Measurements from ENCODE around the gene SCUBE2.

- TF ChIP-seq, protein P1, sequence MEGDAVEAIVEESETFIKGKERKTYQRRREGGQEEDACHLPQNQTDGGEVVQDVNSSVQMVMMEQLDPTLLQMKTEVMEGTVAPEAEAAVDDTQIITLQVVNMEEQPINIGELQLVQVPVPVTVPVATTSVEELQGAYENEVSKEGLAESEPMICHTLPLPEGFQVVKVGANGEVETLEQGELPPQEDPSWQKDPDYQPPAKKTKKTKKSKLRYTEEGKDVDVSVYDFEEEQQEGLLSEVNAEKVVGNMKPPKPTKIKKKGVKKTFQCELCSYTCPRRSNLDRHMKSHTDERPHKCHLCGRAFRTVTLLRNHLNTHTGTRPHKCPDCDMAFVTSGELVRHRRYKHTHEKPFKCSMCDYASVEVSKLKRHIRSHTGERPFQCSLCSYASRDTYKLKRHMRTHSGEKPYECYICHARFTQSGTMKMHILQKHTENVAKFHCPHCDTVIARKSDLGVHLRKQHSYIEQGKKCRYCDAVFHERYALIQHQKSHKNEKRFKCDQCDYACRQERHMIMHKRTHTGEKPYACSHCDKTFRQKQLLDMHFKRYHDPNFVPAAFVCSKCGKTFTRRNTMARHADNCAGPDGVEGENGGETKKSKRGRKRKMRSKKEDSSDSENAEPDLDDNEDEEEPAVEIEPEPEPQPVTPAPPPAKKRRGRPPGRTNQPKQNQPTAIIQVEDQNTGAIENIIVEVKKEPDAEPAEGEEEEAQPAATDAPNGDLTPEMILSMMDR (IDR thresholded peaks at IDR 0.05), result no peak
- TF ChIP-seq POLR2AphosphoS5 (IDR thresholded peaks at IDR 0.05) (no peak), POLR2A (IDR thresholded peaks at IDR 0.05) (no peak), EP300 (IDR thresholded peaks at IDR 0.05) (no peak)
Measured at GRCh38 chr11:9066433-9066925, 24.9 kb downstream of the SCUBE2 start.
